ENCODE data around the gene RIPOR3.
"Not testable (repeated sequence)": the region's sequence is repeated elsewhere in the genome, so short reads cannot be mapped to it uniquely, and the experiment has no call there.

Gene RIPOR3

DNA sequence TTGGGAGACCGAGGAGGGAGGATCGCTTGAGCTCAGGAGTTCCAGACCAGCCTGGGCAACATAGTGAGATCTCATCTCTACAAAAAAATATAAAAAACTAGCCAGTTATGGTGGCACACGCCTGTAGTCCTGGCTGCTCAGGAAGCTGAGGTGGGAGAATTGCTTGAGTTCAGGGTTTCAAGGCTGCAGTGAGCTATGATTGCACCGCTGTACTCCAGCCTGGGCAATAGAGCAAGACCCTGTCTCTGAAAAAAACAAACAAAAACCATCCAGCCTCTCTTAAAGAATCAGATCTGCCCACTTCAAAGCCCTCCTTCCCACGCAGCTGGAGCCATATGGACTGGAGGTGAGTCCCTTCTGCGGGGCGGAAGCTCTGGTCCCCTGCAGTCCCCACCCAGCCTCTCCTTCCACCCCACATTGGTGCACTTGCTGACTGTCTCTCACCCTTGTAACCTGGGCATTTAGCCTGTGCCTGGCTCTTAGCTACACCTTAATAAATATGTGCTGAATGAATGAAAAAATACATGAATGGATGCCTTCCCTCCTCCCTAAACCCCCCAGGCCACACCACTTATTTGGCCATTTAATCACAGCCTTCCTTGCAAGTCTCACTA is 32.9 kb upstream of the RIPOR3 start:
- DNase-seq (ENCODE audit: low spot score): no peak

DNA sequence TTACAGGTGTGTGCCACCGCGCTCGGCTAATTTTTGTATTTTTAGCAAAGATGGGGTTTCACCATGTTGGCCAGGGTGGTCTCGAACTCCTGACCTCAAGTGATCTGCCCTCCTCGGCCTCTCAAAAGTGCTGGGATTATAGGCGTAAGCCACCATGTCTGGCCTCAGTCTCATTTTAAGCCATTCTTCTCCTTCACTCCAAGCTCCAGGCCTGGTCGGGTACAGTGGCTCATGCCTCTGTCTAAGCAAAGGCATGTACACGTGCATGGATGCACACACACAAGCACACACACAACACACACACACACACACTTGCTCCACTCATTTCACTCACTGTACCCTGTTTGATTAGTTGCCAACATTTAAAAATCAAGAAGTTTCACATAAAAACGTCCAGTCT is 32.3 kb upstream of the RIPOR3 start:
- DNase-seq (ENCODE audit: low spot score): no peak

DNA sequence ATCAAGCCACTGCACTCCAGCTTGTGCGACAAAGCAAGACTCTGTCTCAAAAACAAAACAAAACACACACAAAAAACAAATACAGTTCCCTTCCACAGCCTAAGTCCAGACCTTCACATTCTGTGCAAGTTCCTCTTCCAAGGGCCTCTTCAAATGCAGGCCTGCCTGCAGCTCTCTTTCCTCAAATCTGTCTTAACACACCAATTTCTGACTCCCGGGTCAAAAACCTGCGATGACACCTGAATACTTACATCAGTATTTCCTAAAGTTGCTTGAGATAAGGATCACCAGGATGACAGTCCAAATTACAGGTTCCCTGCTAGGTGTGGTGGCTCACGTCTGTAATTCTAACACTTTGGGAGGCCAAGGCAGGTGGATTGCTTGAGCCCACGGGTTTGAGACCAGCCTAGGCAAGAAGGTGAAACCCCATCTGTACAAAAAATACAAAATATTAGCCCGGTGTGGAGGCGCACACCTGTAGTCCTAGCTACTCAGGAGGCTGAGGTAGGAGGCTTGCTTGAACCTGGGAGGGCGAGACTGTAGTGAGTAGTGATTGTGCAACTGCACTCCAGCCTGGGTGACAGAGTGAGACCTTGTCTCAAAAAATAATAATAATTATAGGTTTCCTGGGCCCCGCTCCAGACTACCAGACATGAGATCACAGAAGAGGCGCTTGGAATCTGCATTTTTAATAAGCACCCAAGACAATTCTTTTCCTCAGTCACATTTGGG is 31.2 kb upstream of the RIPOR3 start:
- DNase-seq (ENCODE audit: low spot score): no peak

DNA sequence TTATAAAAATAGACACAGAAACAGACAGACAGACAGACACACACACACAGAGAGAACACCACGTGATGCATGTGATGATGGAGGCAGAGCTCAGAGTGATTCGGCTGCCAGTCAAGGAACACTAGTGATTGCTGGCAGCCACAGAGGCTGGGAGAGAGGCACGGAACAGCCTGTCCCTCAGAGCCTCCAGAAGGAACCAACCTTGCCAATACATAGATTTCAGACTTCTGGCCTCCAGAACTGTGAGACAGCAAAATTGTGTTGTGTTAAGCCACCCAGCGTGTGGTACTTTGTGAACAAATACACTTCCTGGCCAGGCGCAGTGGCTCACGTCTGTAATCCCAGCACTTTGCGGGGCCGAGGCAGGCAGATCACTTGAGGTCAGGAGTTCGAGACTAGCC is 30.5 kb upstream of the RIPOR3 start:
- peak; percentile 58 for DNase-seq (ENCODE audit: low spot score)

DNA sequence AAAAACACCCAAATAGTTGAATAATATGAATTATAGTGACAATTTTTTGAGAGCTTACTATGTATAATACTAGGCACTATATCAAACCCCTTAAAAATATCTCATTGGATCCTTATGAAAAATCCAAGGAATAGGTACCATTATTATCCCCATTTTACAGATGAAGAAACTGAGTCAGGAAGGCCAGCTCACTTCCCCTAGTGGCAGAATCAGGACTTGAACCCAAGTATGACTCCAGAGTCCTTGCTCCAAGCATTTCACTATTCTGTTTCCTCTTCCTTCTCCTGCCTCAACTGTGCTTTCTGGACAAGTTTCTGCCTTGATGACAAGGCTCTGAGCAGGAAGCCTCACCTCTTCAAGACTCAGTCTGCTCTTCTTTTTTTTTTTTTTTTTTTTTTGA is 29.2 kb upstream of the RIPOR3 start:
- no peak for DNase-seq (ENCODE audit: low spot score)

DNA sequence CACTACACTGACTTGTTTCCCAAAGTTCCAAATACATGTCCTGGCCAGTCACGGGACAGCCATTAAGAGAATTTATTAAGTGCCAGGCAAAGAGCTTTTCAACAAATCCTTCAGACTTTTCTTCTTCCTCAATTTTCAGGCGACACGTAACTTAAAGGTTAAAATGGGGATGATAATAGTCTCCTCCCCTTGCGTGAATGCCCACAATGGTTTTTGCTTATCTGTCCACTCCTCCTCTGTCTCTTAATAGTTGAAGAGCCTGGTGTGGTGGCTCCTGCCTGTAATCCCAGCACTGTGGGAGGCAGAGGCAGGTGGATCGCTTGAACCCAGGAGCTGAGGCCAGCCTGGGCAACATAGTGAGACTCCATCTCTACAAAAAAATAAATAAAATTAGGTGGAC is 28.7 kb upstream of the RIPOR3 start:
- no peak for DNase-seq (ENCODE audit: low spot score)

DNA sequence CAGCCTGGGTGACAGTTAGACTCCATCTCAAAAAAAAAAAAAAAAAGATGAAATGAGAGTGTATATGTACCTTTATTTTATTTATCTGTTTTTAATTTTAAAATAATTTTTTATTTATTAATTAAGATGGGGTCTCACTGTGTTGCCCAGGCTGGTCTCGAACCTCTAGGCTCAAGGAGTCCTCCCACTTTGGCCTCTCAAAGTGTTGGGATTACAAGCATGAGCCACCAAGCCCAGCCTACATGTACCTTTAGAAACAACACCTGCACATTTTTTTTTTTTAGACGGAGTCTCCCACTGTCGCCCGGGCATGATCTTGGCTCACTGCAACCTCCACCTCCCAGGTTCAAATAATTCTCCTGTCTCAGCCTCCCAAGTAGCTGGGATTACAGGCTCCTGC is 28.0 kb upstream of the RIPOR3 start:
- DNase-seq (ENCODE audit: low spot score): no peak

DNA sequence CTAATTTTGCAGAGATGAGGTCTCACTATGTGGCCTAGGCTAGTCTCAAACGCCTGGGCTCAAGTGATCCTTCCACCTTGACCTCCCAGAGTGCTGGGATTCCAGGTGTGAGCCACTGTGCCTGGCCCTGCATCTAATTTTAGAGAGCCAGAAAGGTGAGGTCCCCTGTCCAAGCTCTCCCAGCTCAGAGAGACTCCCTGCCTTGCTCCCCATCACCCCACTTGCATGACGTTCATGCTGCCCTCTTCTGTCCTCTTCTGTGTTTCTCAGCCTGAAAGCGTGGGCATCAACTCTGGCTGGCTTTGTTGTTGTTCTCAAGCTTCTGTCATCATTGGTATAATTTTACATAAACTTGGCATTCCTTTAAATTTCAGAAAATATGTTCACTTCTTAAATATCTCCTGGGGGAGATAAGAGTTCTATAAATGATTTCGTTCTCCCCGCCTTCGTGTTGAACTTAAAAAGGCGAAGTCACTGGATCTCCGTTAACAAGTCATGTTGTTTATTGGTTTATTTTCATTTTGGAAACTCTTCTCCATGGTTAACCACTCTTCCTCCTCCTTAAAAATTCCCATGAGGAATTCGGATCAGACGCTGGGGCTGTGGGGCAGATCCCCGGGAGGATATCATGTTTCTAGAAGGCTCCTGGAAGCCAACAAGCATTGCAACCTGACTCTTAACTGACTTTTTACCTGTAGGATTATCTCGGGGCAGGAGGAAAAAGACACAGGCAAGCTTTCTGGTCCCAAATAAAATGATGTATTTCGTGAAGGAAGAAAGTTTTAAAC is 26.8 kb upstream of the RIPOR3 start:
- no peak for DNase-seq (ENCODE audit: low spot score)

DNA sequence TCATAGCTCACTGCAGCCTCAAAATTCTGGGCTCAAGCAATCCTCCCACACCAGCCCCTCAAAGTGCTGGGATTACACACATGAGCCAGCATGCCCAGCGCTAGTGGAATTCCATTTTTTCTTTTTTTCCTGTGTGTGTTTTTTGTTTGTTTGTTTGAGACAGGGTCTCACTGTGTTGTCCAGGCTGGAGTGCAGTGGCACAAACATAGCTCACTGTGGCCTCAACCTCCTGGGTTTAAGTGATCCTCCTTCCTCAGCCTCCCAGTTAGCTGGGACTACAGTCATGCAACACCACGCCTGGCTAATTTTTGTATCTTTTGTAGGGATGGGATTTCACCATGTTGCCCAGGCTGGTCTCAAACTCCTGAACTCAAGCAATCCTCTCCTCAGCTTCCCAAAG is 26.0 kb upstream of the RIPOR3 start:
- no peak for DNase-seq (ENCODE audit: low spot score)

DNA sequence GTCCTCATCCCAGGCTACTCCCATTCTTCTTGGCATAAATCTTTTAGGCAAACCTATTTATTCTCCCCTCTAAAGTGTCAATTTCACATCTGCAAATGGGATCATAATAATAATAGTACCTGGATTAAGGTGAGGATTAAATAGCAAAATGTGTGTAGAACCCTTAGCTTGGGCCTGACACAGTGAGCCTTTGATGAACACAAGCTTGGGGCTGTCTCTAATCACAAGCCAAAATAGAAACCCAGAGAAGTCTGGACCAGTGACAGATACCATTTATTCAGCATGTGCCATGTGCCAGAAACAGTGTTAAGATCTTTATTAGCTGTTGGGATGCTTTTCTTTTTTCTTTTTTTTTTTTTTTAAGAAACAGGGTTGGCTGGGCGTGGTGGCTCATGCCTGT is 25.2 kb upstream of the RIPOR3 start:
- no peak for DNase-seq (ENCODE audit: low spot score)

DNA sequence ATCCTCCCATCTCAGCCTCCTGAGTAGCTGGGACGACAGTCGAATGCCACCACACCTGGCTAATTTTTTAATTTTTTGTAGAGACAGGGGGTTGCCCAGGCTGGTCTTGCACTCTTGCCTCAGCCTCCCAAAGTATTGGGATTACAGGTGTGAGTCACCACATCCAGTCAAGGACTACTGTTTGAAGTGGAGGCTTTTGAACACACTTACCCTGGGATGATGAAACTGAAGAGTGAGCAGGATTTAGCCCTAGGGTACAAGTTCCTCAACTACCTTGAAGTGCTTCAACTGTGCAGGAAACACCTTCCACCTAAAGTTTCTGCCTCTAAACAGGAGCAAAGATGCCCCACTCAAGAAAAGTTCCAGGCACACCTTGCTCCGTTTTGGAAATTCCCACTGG is 24.4 kb upstream of the RIPOR3 start:
- DNase-seq (ENCODE audit: low spot score): no peak

DNA sequence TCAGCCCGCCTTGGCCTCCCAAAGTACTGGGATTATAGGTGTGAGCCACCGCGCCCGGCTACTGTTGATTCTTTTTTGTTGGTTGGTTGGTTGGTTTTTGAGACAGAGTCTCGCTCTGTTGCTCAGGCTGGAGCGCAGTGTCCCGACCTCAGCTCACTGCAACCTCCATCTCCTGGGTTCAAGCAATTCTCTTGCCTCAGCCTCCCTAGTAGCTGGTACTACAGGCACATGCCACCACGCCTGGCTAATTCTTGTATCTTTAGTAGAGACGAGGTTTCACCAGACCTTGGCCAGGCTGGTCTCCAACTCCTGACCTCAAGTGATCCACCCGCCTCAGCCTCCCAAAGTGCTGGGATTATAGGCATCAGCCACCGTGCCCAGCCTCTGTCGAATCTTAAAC is 23.1 kb upstream of the RIPOR3 start:
- not testable (repeated sequence) for DNase-seq (ENCODE audit: low spot score)

DNA sequence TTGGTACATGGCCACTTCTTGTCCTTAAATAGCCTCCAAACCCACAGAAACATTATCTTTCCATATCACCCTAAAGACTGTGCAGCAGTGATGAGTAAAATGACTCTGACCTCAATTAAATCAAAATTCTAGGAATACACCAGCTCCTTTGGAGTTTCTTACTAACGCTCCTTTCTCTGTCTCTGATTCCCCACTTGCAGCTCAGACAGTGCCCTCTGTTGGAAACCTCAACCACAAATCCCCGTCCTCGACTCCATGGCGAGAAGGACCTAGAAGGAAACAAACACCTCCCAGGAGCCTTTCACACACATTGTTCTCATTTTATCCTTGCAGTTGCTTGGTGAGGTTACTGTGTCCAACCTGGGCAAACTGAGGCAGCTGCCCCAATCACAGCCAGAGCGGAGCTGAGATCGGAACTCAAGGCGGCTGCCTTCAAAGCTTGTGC is 22.3 kb upstream of the RIPOR3 start:
- DNase-seq (ENCODE audit: low spot score): peak; percentile 66

DNA sequence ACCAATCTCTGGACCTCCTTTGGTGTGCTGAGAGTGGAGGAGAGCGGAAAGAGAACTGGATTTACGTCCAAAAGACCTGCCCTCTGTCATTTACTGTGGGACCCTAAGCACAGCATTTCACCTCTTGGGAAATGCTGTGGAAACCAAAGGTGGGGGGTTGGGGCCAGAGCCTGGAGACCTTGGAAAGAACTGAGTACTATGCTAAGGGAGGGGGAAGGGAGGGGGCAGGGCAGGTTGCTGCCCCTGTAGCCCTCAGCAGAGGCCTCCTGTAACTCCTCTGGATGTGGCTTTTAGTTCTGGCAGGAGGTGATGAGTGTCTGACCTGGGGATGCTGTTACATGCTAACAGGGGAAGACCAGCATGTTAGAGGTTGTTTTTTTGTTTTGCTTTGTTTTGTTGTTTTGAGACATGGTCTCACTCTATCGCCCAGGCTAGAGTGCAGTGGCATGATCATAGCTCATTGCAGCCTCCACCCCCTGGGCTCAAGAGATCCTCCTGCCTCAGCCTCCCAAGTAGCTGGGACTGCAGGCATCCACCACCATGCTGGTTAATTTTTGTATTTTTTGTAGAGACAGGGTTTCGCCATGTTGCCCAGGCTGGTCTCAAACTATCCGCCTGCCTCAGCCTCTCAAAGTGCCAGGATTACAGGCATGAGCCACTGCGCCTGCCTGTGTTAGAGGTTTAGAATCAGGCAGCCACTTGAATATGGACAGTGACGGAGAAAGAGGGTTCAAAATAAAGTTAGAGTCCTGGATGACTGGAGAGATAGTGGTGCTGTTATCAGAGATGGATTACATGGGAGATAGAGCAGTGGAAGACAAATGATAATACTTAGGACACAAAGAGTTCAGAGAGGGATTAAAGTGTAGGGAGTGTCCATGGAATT is 21.7 kb upstream of the RIPOR3 start:
- no peak for DNase-seq (ENCODE audit: low spot score)

DNA sequence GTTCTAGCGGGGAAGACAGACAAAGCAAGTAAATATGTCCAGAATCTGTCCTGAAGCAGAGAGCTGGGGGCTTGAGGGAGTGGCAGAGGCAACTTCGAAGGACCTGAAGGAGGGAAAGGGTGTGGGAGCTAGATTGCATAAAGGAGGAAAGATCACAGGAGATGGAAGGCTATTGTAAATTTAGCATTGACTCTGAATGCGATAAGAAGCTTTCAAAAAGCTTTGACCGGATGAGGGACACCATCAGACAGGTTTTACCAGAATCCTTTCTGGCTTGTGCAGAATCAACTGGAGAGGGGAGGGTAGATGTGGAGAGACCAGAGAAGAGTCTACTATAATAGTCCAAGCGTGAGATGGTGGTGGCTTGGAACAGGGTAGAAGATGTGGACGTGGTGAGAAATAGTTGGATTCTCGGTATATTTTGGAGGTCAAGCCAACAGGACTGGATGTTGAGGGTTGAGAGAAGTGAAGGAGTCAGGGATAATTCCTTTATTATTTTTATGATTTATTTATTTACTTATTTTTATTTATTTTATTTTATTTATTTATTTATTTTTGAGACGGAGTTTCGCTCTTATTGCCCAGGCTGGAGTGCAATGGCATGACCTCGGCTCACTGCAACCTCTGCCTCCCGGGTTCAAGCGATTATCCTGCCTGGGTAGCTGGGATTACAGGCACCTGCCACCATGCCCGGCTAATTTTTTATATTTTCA is 19.9 kb upstream of the RIPOR3 start:
- no peak for DNase-seq (ENCODE audit: low spot score)

DNA sequence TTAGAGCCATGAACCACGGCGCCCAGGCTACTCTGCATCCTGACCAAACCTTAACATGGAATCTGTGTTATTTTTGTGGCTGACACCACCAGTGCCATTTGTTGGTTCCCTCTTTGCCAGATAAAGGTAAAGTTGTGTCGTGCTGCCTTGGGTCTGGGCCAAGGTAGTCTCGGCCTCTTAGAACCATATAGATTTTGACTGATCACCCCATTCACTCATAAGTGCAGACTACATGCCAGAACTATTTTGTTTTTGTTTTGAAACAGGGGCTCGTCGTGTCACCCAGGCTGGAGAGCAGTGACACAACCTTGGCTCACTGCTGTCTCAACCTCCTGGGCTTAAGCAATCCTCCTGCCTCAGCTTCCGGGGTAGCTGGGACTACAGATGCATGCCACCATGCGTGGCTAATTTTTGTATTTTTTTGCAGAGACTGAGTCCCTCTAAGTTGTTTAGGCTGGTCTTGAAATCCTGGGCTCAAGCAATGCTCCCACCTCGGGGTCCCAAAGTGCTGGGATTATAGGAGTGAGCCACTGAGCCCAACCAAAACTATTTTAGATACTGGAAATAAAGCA is 19.2 kb upstream of the RIPOR3 start:
- DNase-seq (ENCODE audit: low spot score): no peak

DNA sequence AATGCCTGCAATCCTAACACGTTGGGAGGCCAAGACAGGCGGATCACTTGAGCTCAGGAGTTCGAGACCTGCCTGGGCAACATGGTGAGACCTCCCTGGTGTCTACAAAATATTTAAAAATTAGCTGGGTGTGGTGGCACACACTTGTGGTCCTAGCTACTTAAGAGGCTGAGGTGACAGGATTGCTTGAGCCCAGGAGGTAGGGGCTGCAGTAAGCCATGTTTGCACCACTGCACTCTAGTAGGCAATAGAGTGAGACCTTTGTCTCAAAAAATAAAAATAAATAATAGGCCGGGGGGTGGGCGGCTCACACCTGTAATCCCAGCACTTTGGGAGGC is 18.3 kb upstream of the RIPOR3 start:
- DNase-seq (ENCODE audit: low spot score): no peak

DNA sequence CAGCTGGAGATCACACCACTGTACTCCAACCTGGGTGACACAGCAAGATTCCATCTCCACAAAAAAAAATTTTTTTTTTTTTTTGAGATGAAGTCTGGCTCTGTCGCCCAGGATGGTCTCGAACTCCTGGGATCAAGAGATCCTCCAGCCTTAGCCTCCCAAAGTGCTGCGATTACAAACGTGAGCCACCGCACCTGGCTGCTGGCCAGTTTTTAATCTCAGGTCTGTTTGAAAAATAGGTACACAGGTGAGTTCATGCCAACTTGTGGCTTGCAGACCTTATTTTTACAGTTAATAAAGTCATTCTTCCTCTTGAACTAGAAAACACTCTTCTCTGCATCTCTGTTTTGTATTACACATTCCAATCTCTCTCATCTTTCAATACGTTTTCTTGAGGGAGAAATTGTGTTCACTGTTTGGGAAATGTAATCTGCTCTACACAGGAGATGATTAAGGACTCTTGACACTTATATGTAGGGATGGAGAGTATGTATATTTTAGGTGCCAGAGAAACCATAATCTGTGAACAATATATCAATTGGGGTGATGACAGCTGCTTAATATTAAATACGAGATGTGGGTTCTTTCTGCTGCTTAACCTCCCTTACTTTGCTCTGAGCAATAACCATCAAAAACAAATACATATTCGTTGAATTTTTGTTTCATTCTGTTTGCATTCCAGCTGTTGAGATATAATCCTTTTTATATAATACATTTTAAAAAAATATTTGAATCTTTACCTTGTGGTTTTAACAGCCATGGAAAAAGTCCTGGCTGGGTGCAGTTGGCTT is 17.7 kb upstream of the RIPOR3 start:
- no peak for DNase-seq (ENCODE audit: low spot score)

DNA sequence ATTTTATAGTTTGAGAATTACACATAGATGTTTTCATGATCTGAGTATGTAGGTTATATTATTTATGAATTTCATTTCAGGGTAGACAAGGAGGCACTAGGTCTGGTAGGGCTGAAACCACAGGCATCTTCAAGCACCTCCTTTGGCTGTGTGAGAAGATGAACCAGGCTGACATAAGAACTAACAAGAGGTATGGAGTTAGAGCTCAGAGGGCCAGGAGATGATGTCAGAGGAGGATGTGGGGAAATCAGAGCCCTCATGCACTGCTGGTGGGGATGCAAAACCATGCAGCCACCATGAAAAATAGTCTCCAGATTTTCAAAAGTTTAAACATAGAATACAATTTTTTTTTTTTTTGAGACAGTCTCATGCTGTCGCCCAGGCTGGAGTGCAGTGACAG is 13.6 kb upstream of the RIPOR3 start:
- DNase-seq (ENCODE audit: low spot score): no peak

DNA sequence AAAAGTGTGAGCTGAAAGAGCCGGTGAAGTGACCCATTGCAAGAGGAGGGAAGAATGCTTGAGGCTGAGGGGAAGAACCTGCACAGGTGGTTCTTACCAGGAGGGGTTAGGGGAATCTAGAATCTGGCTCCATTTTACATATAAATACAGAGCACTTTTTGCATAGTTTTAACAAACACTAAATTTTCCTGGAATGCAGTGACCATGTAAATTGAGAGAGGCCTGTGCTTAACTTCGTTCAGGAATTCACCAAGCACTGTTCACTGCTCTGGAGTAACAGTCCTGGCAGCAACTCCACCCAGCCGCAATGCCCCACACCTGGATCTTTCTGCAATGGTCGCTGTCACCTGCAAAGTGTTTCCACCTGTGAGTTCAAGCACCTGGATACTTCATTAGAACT is 13.2 kb upstream of the RIPOR3 start:
- DNase-seq (ENCODE audit: low spot score): no peak
